Left lung (tissue), 10 donors: ENCODE measurements around the gene ANGPT4. TPM values are rescaled to one million over a fixed set of nuclear protein-coding genes. Genes with fewer than 3 reads are reported as not detected.

Experiments
- ATAC-seq: fragments of 200-7000 bp; cut with Tn5 transposase; one replicate; pipeline ENCODE4 v1.9.1; 2020; ENCODE audit warnings: moderate library complexity
- DNase-seq, 4 donors: peaks; one replicate each; pipeline ENCODE4 v3.0.0-alpha.2; 2013 to 2020
- H3K27ac ChIP-seq, 2 donors: fragments of 200-600 bp; sonication (generic) in 1 of 2; one replicate each; pipeline versions ENCODE4 v1.5.0 to v1.8.0; 2020 to 2021
- H3K27me3 ChIP-seq, 2 donors: fragments of 200-600 bp; sonication (generic) in 1 of 2; one replicate each; pipeline versions ENCODE4 v1.5.0 to v1.8.0; 2020 to 2021
- H3K36me3 ChIP-seq, 2 donors: fragments of 200-600 bp; sonication (generic) in 1 of 2; one replicate each; pipeline versions ENCODE4 v1.5.0 to v1.8.0; 2020 to 2021
- H3K4me1 ChIP-seq, 2 donors: fragments of 200-600 bp; one replicate each; pipeline ENCODE4 v1.8.0; 2021
- H3K4me3 ChIP-seq, 2 donors: fragments of 200-600 bp; sonication (generic) in 1 of 2; one replicate each; pipeline versions ENCODE4 v1.5.0 to v1.8.0; 2020 to 2021; ENCODE audit warnings: mild to moderate bottlenecking in 1 of 2
- H3K9me3 ChIP-seq, 2 donors: fragments of 200-600 bp; sonication (generic) in 1 of 2; one replicate each; pipeline versions ENCODE4 v1.5.0 to v1.8.0; 2020 to 2021
- CTCF ChIP-seq, 2 donors: fragments of 200-600 bp; sonication (generic) in 1 of 2; IDR thresholded peaks; one replicate each; pipeline versions ENCODE4 v1.5.0 to v1.8.0; 2021; ENCODE audit warnings: antibody characterized with exemption in 2 of 2
- intact Hi-C, 2 donors: fragments of 100-400 bp; cut with DNase I; formaldehyde crosslinking; loops; one replicate each; pipeline versions ENCODE4 v1.11.2 to v1.14.2; 2022
- polyA plus RNA-seq, 6 donors: library from polyadenylated mRNA; unstranded; fragments of 120-200 nt; gene quantifications; one replicate each; pipeline ENCODE4 v1.2.1, GENCODE V29; 2013; ENCODE audit not compliant: insufficient read length in 6 of 6
- total RNA-seq, 2 donors: library from RNA; stranded (reverse); fragmentation: NEBNext Ultra II Directional; extraction: Animal tissue kit (Norgen Biotek cat#: 25700); gene quantifications; one replicate each; pipeline ENCODE4 v1.2.1, GENCODE V29; 2021
- donor health status: DM: no; HTN: yes; CAD: no.
- donor health status: DM: no; HTN: no; CAD: no.

The ANGPT4 gene
- total and polyA plus RNA-seq, 8 donors = 0.06 to 0.20 (median 0.10) TPM

GRCh38 chr20:884983-885952 is 30.9 kb downstream of the ANGPT4 start:
- intact Hi-C loops = no loop called here
- Histone ChIP-seq H3K36me3 (no peaks in the 10 kb centered on the region), H3K9me3 (no peaks in the 10 kb centered on the region), H3K4me3 (no peak overlapping the region), H3K27ac (no peak overlapping the region), H3K27me3 (peaks cover 0 to 36% of the 10 kb centered on the region in 2 donors), H3K4me1 (peaks cover 0 to 7% of the 10 kb centered on the region in 2 donors)
- TF ChIP-seq CTCF (IDR thresholded peaks at IDR 0.05) = no peak
- ATAC-seq (peak; percentile 61), DNase-seq (peak; percentile 38 to 77 (median 58))

- DNase-seq (no peak), ATAC-seq (no peak)
- Histone ChIP-seq H3K27ac (no peak overlapping the region), H3K4me3 (no peak overlapping the region), H3K4me1 (peaks cover 0 to 6% of the 10 kb centered on the region in 2 donors), H3K36me3 (no peaks in the 10 kb centered on the region), H3K9me3 (no peaks in the 10 kb centered on the region), H3K27me3 (peaks cover 0 to 36% of the 10 kb centered on the region in 2 donors)
- no peak for TF ChIP-seq CTCF (IDR thresholded peaks at IDR 0.05)
- intact Hi-C loops = no loop called here
Observed at GRCh38 chr20:881783-882144, 34.4 kb downstream of the ANGPT4 start.

- TF ChIP-seq CTCF (IDR thresholded peaks at IDR 0.05) = no peak
Observed at GRCh38 chr20:881051-881782, 34.9 kb downstream of the ANGPT4 start.

GRCh38 chr20:879626-880025 is 36.5 kb downstream of the ANGPT4 start:
- Histone ChIP-seq H3K36me3 (no peaks in the 10 kb centered on the region), H3K27ac (no peak overlapping the region), H3K9me3 (no peaks in the 10 kb centered on the region), H3K27me3 (peaks cover 0 to 16% of the 10 kb centered on the region in 2 donors), H3K4me1 (peaks cover 0 to 6% of the 10 kb centered on the region in 2 donors), H3K4me3 (no peak overlapping the region)
- ATAC-seq = no peak
- no peak for TF ChIP-seq CTCF (IDR thresholded peaks at IDR 0.05)
- DNase-seq = no peak
- intact Hi-C loops = no loop called here

More at GRCh38 chr20:881051-881782, 34.9 kb downstream of the ANGPT4 start:
- no peak for DNase-seq
- Histone ChIP-seq H3K4me1 (peaks cover 0 to 6% of the 10 kb centered on the region in 2 donors), H3K4me3 (no peak overlapping the region), H3K27ac (no peak overlapping the region), H3K9me3 (no peaks in the 10 kb centered on the region), H3K27me3 (peaks cover 0 to 32% of the 10 kb centered on the region in 2 donors), H3K36me3 (no peaks in the 10 kb centered on the region)
- ATAC-seq = peak; percentile 76
- intact Hi-C loops = no loop called here
